Liver (tissue), 9 donors: Measurements from ENCODE around the gene SRCAP. TPM values are rescaled to one million over a fixed set of nuclear protein-coding genes. Genes with fewer than 3 reads are reported as not detected.

Source experiments
- DNase-seq: peaks from one replicate; pipeline ENCODE4 v3.0.0-alpha.2; 2017; ENCODE audit warnings: low spot score
- H3K27ac ChIP-seq, 2 donors: one replicate each; pipeline ENCODE4 v1.7.0; 2013; ENCODE audit warnings: inconsistent platforms in 2 of 2, low read length in 2 of 2, control low read depth in 1 of 2, low read depth in 1 of 2, mild to moderate bottlenecking in 1 of 2
- H3K27me3 ChIP-seq, 4 donors: one replicate each; pipeline versions ENCODE4 v1.6.1 to v1.7.0; 2013; ENCODE audit warnings: low read length in 3 of 4, inconsistent platforms in 1 of 4, mild to moderate bottlenecking in 1 of 4, moderate library complexity in 1 of 4; ENCODE audit not compliant: control insufficient read depth in 4 of 4, insufficient read depth in 4 of 4
- H3K36me3 ChIP-seq, 4 donors: one replicate each; pipeline versions ENCODE4 v1.6.1 to v1.7.0; 2013; ENCODE audit warnings: low read length in 3 of 4, mild to moderate bottlenecking in 3 of 4, low read depth in 1 of 4, moderate library complexity in 1 of 4; ENCODE audit not compliant: control insufficient read depth in 4 of 4, insufficient read depth in 3 of 4
- H3K4me1 ChIP-seq, 4 donors: one replicate each; pipeline versions ENCODE4 v1.6.1 to v1.7.0; 2013; ENCODE audit warnings: low read length in 3 of 4, mild to moderate bottlenecking in 3 of 4, moderate library complexity in 1 of 4; ENCODE audit not compliant: control insufficient read depth in 4 of 4, insufficient read depth in 4 of 4
- H3K4me3 ChIP-seq, 3 donors: one replicate each; pipeline versions ENCODE4 v1.6.1 to v1.7.0; 2013; ENCODE audit warnings: low read length in 3 of 3, control low read depth in 1 of 3, low read depth in 1 of 3, mild to moderate bottlenecking in 1 of 3
- H3K9ac ChIP-seq, 2 donors: one replicate each; pipeline ENCODE4 v1.7.0; 2013; ENCODE audit warnings: low read length in 2 of 2, mild to moderate bottlenecking in 2 of 2, moderate library complexity in 2 of 2, control low read depth in 1 of 2, low read depth in 1 of 2
- H3K9me3 ChIP-seq, 4 donors: one replicate each; pipeline versions ENCODE4 v1.6.1 to v1.7.0; 2013; ENCODE audit warnings: low read length in 3 of 4; ENCODE audit not compliant: control insufficient read depth in 4 of 4
- EGR1 ChIP-seq, 2 donors: IDR thresholded peaks; 2 replicates each; pipeline ENCODE4 v1.6.1; 2016 to 2018; ENCODE audit warnings: antibody characterized with exemption in 2 of 2, low read depth in 2 of 2
- FOXA1 ChIP-seq: IDR thresholded peaks from 2 replicates; pipeline ENCODE4 v1.6.1; 2016; ENCODE audit warnings: antibody characterized with exemption
- FOXA2 ChIP-seq: IDR thresholded peaks from 2 replicates; pipeline ENCODE4 v1.6.1; 2016; ENCODE audit warnings: antibody characterized with exemption
- GABPA ChIP-seq, 2 donors: IDR thresholded peaks in 1 of 2; conservative IDR thresholded peaks in 1 of 2; 2 replicates each; pipeline ENCODE4 v1.6.1; 2016; ENCODE audit warnings: antibody characterized with exemption in 2 of 2, mild to moderate bottlenecking in 1 of 2, moderate library complexity in 1 of 2
- HNF4A ChIP-seq, 2 donors: conservative IDR thresholded peaks; 2 replicates each; pipeline ENCODE4 v1.6.1; 2016; ENCODE audit warnings: antibody characterized with exemption in 2 of 2, mild to moderate bottlenecking in 2 of 2
- HNF4G ChIP-seq: IDR thresholded peaks from 2 replicates; pipeline ENCODE4 v1.6.1; 2016; ENCODE audit warnings: antibody characterized with exemption
- JUND ChIP-seq, 2 donors: IDR thresholded peaks; 2 replicates each; pipeline ENCODE4 v1.6.1; 2016; ENCODE audit warnings: antibody characterized with exemption in 2 of 2
- MAX ChIP-seq: IDR thresholded peaks from 2 replicates; pipeline ENCODE4 v1.6.1; 2016; ENCODE audit warnings: antibody characterized with exemption
- NR2F2 ChIP-seq: IDR thresholded peaks from 2 replicates; pipeline ENCODE4 v1.6.1; 2016; ENCODE audit warnings: antibody characterized with exemption
- RAD21 ChIP-seq, 2 donors: IDR thresholded peaks; 2 replicates each; pipeline ENCODE4 v1.6.1; 2016; ENCODE audit warnings: antibody characterized with exemption in 2 of 2, mild to moderate bottlenecking in 2 of 2
- REST ChIP-seq: IDR thresholded peaks from 2 replicates; pipeline ENCODE4 v1.6.1; 2016; ENCODE audit warnings: antibody characterized with exemption, mild to moderate bottlenecking
- RXRA ChIP-seq, 2 donors: IDR thresholded peaks; 2 replicates each; pipeline ENCODE4 v1.6.1; 2017 to 2018; ENCODE audit warnings: antibody characterized with exemption in 2 of 2, mild to moderate bottlenecking in 1 of 2
- SP1 ChIP-seq: IDR thresholded peaks from 2 replicates; pipeline ENCODE4 v1.6.1; 2018; ENCODE audit warnings: antibody characterized with exemption, mild to moderate bottlenecking
- TAF1 ChIP-seq: conservative IDR thresholded peaks from 2 replicates; pipeline ENCODE4 v1.6.1; 2016; ENCODE audit warnings: antibody characterized with exemption, mild to moderate bottlenecking
- YY1 ChIP-seq: IDR thresholded peaks from 2 replicates; pipeline ENCODE4 v1.6.1; 2016; ENCODE audit warnings: antibody characterized with exemption, mild to moderate bottlenecking
- WGBS: extraction: QIAGEN DNeasy Blood & Tissue Kit; methylation state at CpG from one replicate; pipeline ENCODE4 v1.1.7; 2013; 5-methylcytosine and 5-hydroxymethylcytosine counted together
- polyA plus RNA-seq, 2 donors: library from polyadenylated mRNA; stranded (reverse) in 1 of 2; unstranded in 1 of 2; fragments of 200-250 nt in 1 of 2; fragments of >200 nt in 1 of 2; fragmentation: Nextera tagmentation in 1 of 2; extraction: Ambion mirVana in 1 of 2; gene quantifications; one replicate each; pipeline versions ENCODE4 v1.2.1 to v1.2.3, GENCODE V29; 2013 to 2015
- total RNA-seq, 2 donors: library from RNA; depleted of rRNA; stranded (reverse); fragments of >200 nt; gene quantifications; one replicate each; pipeline ENCODE4 v1.2.3, GENCODE V29; 2014
- TF ChIP-seq, protein P1 (sequence below): IDR thresholded peaks from 2 replicates; pipeline ENCODE4 v1.6.1; 2016; ENCODE audit warnings: antibody characterized with exemption
- TF ChIP-seq, protein P2 (sequence below): fragments of 150-350 bp; IDR thresholded peaks from 2 replicates; pipeline ENCODE4 v1.5.1; 2017; ENCODE audit warnings: improper control_type of control experiment, low read depth, low read length; ENCODE audit not compliant: missing input control
- TF ChIP-seq, protein P3 (sequence below): IDR thresholded peaks from 2 replicates; pipeline ENCODE4 v1.6.1; 2016; ENCODE audit warnings: antibody characterized with exemption
- donor health status: healthy.
- donor health status: healthy.
- donor health status: healthy.
- donor health status: healthy.
- donor health status: healthy.

Gene SRCAP
- total and polyA plus RNA-seq, 4 donors = 7.6 to 27.7 (median 17.7) TPM

DNA sequence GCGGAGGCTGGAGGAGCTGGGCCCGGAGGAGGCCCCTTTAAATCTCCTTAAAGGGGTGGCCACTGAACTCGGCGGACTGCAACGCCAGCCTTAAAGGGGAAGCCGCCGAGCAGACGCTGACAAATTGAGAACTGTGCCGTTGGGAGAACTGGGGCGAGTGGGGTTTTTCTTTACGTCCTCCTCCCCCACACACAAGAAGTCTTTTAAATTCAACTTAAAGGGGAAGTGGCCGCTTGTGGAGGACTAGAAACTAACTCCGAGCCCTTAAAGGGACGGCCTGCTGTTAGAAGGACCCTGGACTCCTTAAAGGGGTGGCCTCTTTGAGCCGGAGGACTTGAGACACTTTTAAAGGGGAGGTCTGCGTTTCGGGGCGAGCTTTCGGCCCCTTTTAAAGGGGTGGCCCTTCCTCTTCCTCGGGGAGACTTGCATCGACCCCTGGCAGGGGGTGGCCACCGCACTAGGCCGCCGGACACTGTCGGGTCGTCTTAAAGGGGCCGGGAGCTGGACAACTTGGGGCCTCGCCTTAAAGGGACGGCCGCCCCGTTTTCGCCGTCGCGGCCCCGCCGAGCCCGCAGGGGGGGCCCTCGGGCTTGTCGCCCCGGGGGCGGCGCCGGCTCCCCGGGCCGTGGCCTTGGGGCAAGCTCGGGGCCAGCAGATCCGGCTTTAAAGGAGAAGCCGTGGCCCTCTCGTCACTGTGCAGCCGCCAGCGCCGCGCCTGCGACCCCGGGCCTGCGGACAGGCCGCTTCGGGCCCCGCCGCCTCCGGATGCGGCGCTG lies 40.1 kb upstream of the SRCAP start:
- H3K9ac ChIP-seq = peak overlapping the region; percentile 94
- peaks cover 15 to 43% (median 34%) of the 10 kb centered on the region in 4 donors for H3K36me3 ChIP-seq
- TF ChIP-seq, protein P1, sequence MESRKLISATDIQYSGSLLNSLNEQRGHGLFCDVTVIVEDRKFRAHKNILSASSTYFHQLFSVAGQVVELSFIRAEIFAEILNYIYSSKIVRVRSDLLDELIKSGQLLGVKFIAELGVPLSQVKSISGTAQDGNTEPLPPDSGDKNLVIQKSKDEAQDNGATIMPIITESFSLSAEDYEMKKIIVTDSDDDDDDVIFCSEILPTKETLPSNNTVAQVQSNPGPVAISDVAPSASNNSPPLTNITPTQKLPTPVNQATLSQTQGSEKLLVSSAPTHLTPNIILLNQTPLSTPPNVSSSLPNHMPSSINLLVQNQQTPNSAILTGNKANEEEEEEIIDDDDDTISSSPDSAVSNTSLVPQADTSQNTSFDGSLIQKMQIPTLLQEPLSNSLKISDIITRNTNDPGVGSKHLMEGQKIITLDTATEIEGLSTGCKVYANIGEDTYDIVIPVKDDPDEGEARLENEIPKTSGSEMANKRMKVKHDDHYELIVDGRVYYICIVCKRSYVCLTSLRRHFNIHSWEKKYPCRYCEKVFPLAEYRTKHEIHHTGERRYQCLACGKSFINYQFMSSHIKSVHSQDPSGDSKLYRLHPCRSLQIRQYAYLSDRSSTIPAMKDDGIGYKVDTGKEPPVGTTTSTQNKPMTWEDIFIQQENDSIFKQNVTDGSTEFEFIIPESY = no peak
- TF ChIP-seq YY1 = no peak
- TF ChIP-seq, protein P2, sequence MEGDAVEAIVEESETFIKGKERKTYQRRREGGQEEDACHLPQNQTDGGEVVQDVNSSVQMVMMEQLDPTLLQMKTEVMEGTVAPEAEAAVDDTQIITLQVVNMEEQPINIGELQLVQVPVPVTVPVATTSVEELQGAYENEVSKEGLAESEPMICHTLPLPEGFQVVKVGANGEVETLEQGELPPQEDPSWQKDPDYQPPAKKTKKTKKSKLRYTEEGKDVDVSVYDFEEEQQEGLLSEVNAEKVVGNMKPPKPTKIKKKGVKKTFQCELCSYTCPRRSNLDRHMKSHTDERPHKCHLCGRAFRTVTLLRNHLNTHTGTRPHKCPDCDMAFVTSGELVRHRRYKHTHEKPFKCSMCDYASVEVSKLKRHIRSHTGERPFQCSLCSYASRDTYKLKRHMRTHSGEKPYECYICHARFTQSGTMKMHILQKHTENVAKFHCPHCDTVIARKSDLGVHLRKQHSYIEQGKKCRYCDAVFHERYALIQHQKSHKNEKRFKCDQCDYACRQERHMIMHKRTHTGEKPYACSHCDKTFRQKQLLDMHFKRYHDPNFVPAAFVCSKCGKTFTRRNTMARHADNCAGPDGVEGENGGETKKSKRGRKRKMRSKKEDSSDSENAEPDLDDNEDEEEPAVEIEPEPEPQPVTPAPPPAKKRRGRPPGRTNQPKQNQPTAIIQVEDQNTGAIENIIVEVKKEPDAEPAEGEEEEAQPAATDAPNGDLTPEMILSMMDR = no peak
- no peak for TF ChIP-seq FOXA2
- no peak for TF ChIP-seq RAD21 (IDR thresholded peaks at IDR 0.05)
- peak; percentile 35 for TF ChIP-seq TAF1
- TF ChIP-seq, protein P3, sequence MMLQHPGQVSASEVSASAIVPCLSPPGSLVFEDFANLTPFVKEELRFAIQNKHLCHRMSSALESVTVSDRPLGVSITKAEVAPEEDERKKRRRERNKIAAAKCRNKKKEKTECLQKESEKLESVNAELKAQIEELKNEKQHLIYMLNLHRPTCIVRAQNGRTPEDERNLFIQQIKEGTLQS = no peak
- TF ChIP-seq FOXA1 = no peak
- TF ChIP-seq HNF4A (conservative IDR thresholded peaks at IDR 0.05) = peak; percentile 50 to 68
- no peak for TF ChIP-seq NR2F2
- TF ChIP-seq HNF4G = peak; percentile 60
- TF ChIP-seq REST = no peak
- no peak for TF ChIP-seq EGR1 (IDR thresholded peaks at IDR 0.05; ENCODE audit: low read depth in 2 of 2)
- TF ChIP-seq SP1 = no peak
- no peak for TF ChIP-seq GABPA (IDR thresholded peaks at IDR 0.05 in 1 of 2, conservative IDR thresholded peaks at IDR 0.05 in 1 of 2)
- TF ChIP-seq RXRA (IDR thresholded peaks at IDR 0.05) = peak in 1 of 2 donors; percentile 5
- TF ChIP-seq MAX = peak; percentile 74
- peak; percentile 17 to 54 for TF ChIP-seq JUND (IDR thresholded peaks at IDR 0.05)
- no peak for DNase-seq
- H3K27me3 ChIP-seq = no peaks in the 10 kb centered on the region
- peaks cover 3 to 37% (median 31%) of the 10 kb centered on the region in 4 donors for H3K4me1 ChIP-seq
- WGBS = under 1% methylated on average over 64 of the region's 64 CpGs
- peak overlapping the region; percentile 93 to 95 for H3K27ac ChIP-seq
- H3K4me3 ChIP-seq = peak overlapping the region; percentile 65 to 88 (median 83)
- no peaks in the 10 kb centered on the region for H3K9me3 ChIP-seq
